ENCODE results near the gene RERE. TPM values are rescaled to one million over a fixed set of nuclear protein-coding genes. Genes with fewer than 3 reads are reported as not detected.

Gene RERE
- total and polyA plus RNA-seq, 2 experiments from 2014 or later = 148 to 170 TPM

GRCh38 chr1:8540261-8540941 lies 277.0 kb downstream of the RERE start (continued):
- TF ChIP-seq ZNF462 (CRISPR knock-in tag; IDR thresholded peaks at IDR 0.05) (no peak), CTCF (conservative IDR thresholded peaks at IDR 0.05; ENCODE audit: low read depth in 2 of 2) (no peak), ZNF331 (CRISPR knock-in tag; IDR thresholded peaks at IDR 0.05; ENCODE audit: low read depth) (no peak), POLR2AphosphoS5 (IDR thresholded peaks at IDR 0.05; ENCODE audit: low read depth) (no peak)

DNA sequence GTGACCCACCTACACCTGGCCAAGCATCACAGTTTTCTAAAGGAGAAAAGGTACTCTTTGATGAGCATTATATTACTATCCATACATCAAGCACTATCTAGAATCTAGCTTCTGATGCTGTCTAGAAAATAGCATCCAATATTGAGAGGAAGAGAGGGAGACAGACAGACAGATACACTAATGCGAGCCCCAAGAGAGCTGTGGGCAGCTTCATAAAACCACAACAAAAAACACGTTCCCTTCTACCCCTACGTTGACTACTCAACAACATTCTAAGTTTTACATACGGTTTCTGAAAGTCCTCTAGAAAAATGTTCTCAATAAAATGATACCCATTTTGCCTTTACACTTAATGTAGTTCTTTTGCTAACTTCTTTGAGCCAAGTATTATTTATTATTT lies 277.8 kb downstream of the RERE start:
- Mint-ChIP-seq H3K27me3 (ENCODE audit: insufficient read depth, low read depth, poor library complexity) (peaks cover 5% of the 10 kb centered on the region), H3K9me3 (no peaks in the 10 kb centered on the region), H3K4me3 (no peak overlapping the region), H3K27ac (no peak overlapping the region), H3K4me1 (no peaks in the 10 kb centered on the region; the same call in 2 of the 3 replicates), H3K36me3 (ENCODE audit: low read depth) (peaks cover 23% of the 10 kb centered on the region; the same call in 2 of the 3 replicates)
- peaks cover 16% of the 10 kb centered on the region; the same call in 1 of the 2 replicates for H4K20me1 ChIP-seq (replicated peaks; ENCODE audit: insufficient read depth)
- TF ChIP-seq NANOG (IDR thresholded peaks at IDR 0.05; ENCODE audit: borderline replicate concordance) (no peak), CREB1 (CRISPR knock-in tag; IDR thresholded peaks at IDR 0.05; ENCODE audit: low read depth) (no peak), JUNB (IDR thresholded peaks at IDR 0.05; ENCODE audit: unreplicated experiment) (no peak), EZH2phosphoT487 (IDR thresholded peaks at IDR 0.05; ENCODE audit: unreplicated experiment) (no peak), REST (IDR thresholded peaks at IDR 0.05; ENCODE audit: unreplicated experiment) (no peak), STAT1 (IDR thresholded peaks at IDR 0.05; ENCODE audit: unreplicated experiment) (no peak)
- H3F3A ChIP-seq (replicated peaks; ENCODE audit: low read depth) = no peaks in the 10 kb centered on the region
- no peak overlapping the region for H3K4me2 ChIP-seq
- no peaks in the 10 kb centered on the region for H3K36me3 ChIP-seq (ENCODE audit: insufficient read depth)
- H3K27me3 ChIP-seq (ENCODE audit: insufficient read depth) = no peaks in the 10 kb centered on the region
- ATAC-seq (no peak), DNase-seq (ENCODE audit: low spot score) (no peak)
- H3K27ac ChIP-seq (ENCODE audit: low read depth) = no peak overlapping the region
- no peak overlapping the region for H2AFZ ChIP-seq
- no peak overlapping the region for H3K4me3 ChIP-seq
- no peaks in the 10 kb centered on the region for H3K4me1 ChIP-seq (ENCODE audit: insufficient read depth)
- peaks cover 49% of the 10 kb centered on the region for H3K79me2 ChIP-seq (replicated peaks; ENCODE audit: insufficient read depth)
- H3K9me2 ChIP-seq (ENCODE audit: insufficient read depth) = no peaks in the 10 kb centered on the region
